Ascending aorta (tissue), 2 donors: Measurements from ENCODE around the gene FNBP1L. TPM values are rescaled to one million over a fixed set of nuclear protein-coding genes. Genes with fewer than 3 reads are reported as not detected.

Source experiments
- DNase-seq, 2 donors: peaks; one replicate each; pipeline ENCODE4 v3.0.0-alpha.2; 2019; ENCODE audit warnings: low spot score in 2 of 2
- H3K27ac ChIP-seq, 2 donors: fragments of 200-600 bp; sonication (generic); one replicate each; pipeline ENCODE4 v1.5.1; 2016 to 2017; ENCODE audit warnings: mild to moderate bottlenecking in 1 of 2
- H3K27me3 ChIP-seq: fragments of 200-600 bp; sonication (generic); one replicate; pipeline ENCODE4 v1.5.1; 2017
- H3K36me3 ChIP-seq, 2 donors: fragments of 200-600 bp; sonication (generic); one replicate each; pipeline ENCODE4 v1.5.1; 2016
- H3K4me1 ChIP-seq, 2 donors: fragments of 200-600 bp; sonication (generic); one replicate each; pipeline ENCODE4 v1.5.1; 2016 to 2017; ENCODE audit warnings: mild to moderate bottlenecking in 1 of 2
- H3K4me3 ChIP-seq, 2 donors: fragments of 200-600 bp; sonication (generic); one replicate each; pipeline ENCODE4 v1.5.1; 2016 to 2017; ENCODE audit warnings: mild to moderate bottlenecking in 1 of 2
- H3K9me3 ChIP-seq, 2 donors: fragments of 200-600 bp; sonication (generic); one replicate each; pipeline ENCODE4 v1.5.1; 2016
- intact Hi-C: fragments of 100-400 bp; cut with DNase I; formaldehyde crosslinking; loops from one replicate; pipeline ENCODE4 v1.15.1; 2023
- total RNA-seq: library from RNA; depleted of rRNA; stranded (reverse); fragments of >200 nt; gene quantifications from one replicate; pipeline ENCODE4 v1.1.0, GENCODE V29; 2016
- TF ChIP-seq, protein P1 (sequence below), 3 experiments: fragments of 200-600 bp in 2 of 3; fragments of 450-650 bp in 1 of 3; sonication (generic) in 2 of 3; IDR thresholded peaks; one replicate each; pipeline ENCODE4 v1.5.1; 2016 to 2019; ENCODE audit warnings: antibody characterized with exemption in 3 of 3, mild to moderate bottlenecking in 1 of 3, moderate library complexity in 1 of 3

FNBP1L gene
- total RNA-seq, 1 donor from 2014 or later: 12.6 TPM

DNA sequence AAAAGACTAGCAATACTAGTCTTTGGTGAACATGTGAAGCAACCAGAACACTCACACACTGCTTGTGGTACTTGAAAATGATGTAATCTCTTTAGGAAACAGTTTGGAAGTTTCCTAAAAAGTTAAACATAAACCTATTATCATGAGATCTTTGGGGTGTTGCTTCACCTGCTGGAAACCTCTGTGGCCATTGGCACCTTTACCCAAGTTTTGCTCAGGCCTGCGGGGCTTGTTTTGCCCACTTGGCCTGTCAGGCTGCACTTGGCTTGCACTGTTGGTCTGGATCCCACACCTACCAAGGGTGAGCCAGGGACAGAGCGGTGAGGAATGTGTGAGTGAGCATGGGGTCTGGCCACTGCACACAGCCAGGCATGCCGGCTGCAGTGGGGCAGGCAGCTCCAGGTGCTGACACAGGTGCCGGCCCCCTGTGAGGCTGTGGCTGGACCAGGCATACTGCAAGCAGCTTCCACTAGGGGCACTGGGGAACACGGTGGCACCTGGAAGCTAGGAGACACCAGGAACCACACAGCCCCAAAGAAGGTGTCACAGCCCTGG lies 14.4 kb upstream of the FNBP1L start:
- no peak overlapping the region for H3K27ac ChIP-seq
- TF ChIP-seq, protein P1, sequence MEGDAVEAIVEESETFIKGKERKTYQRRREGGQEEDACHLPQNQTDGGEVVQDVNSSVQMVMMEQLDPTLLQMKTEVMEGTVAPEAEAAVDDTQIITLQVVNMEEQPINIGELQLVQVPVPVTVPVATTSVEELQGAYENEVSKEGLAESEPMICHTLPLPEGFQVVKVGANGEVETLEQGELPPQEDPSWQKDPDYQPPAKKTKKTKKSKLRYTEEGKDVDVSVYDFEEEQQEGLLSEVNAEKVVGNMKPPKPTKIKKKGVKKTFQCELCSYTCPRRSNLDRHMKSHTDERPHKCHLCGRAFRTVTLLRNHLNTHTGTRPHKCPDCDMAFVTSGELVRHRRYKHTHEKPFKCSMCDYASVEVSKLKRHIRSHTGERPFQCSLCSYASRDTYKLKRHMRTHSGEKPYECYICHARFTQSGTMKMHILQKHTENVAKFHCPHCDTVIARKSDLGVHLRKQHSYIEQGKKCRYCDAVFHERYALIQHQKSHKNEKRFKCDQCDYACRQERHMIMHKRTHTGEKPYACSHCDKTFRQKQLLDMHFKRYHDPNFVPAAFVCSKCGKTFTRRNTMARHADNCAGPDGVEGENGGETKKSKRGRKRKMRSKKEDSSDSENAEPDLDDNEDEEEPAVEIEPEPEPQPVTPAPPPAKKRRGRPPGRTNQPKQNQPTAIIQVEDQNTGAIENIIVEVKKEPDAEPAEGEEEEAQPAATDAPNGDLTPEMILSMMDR (IDR thresholded peaks at IDR 0.05): no peak
- H3K27me3 ChIP-seq: no peaks in the 10 kb centered on the region
- no peaks in the 10 kb centered on the region for H3K9me3 ChIP-seq
- intact Hi-C loops: loop anchor here (10.0 kb wide), 1 partner anchor 129 kb away; no protein-coding TSS in a partner anchor
- no peak overlapping the region for H3K4me3 ChIP-seq
- no peaks in the 10 kb centered on the region for H3K4me1 ChIP-seq
- no peak for DNase-seq
- H3K36me3 ChIP-seq: no peaks in the 10 kb centered on the region

DNA sequence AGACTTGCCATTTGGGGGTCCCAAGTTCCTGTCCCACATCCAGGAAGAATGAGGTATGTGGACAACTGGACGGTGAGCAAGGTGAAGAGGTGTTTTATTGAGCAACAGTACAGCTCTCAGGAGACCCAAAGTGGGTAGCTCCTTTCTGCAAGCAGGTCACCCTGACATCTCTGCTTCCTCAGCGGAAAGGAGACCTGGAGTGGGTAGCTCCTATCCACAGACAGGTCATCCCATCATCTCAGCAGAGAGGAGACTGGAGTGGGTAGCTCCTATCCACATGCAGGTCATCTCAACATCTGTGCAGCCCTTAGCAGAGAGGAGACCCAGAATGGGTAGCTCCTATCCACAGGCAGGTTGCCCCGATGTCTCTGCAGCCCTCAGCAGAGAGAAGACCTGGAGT lies 13.8 kb upstream of the FNBP1L start:
- no peak overlapping the region for H3K27ac ChIP-seq
- no peaks in the 10 kb centered on the region for H3K27me3 ChIP-seq
- no peak for DNase-seq
- intact Hi-C loops: loop anchor here (10.0 kb wide), 1 partner anchor 129 kb away; no protein-coding TSS in a partner anchor
- H3K4me1 ChIP-seq: no peaks in the 10 kb centered on the region
- TF ChIP-seq, protein P1 (IDR thresholded peaks at IDR 0.05): no peak
- H3K4me3 ChIP-seq: no peak overlapping the region
- no peaks in the 10 kb centered on the region for H3K36me3 ChIP-seq
- H3K9me3 ChIP-seq: no peaks in the 10 kb centered on the region

DNA sequence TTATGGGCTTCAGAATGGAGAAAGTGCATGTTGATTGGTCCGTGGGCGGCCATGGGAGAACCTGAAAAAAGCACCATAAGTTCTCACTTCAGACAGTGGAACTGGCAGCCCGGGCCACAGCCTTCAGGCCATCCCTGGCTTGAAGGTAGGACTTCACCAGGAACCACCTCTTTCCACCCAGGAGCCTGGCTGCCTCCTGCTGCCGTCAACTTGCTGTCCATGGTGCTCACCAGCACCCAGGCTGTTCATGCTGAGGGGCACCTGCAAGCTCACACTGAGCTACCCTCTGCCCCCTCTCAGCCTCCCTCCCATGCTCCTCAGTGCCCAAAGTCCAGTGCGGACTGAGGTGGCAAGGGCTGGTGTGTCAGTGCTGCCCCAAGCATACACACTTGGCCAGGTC lies 12.9 kb upstream of the FNBP1L start:
- intact Hi-C loops: loop anchor here (5.0 to 10.0 kb wide), 2 partner anchors 130 to 192 kb away; no protein-coding TSS in a partner anchor
- TF ChIP-seq, protein P1 (IDR thresholded peaks at IDR 0.05): no peak

DNA sequence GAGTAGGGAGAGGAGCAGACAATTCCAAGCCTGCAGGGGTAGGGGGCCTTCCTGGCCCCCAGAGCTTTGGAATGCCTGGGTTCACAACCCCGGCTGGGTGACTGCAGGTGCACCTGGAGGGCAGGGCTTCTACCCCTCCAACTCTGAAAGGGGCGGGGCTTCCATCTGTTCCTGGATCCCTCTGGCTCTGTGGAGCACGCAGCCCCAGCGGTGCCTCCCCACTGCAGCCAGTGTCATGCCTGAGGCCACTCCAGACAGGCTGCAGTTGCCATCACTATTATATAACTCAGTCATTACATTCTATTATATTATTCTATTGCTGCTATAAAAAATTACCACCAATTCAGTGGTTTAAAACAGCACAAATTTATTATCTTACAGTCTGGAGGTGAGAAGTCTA lies 12.5 kb upstream of the FNBP1L start:
- intact Hi-C loops: loop anchor here (5.0 to 10.0 kb wide), 2 partner anchors 131 to 192 kb away; no protein-coding TSS in a partner anchor
- Histone ChIP-seq H3K27me3 (no peaks in the 10 kb centered on the region), H3K27ac (no peak overlapping the region), H3K9me3 (no peaks in the 10 kb centered on the region), H3K4me3 (no peak overlapping the region), H3K4me1 (no peaks in the 10 kb centered on the region), H3K36me3 (no peaks in the 10 kb centered on the region)
- DNase-seq: no peak
- TF ChIP-seq, protein P1 (IDR thresholded peaks at IDR 0.05): no peak

More for the DNA sequence above, 12.9 kb upstream of the FNBP1L start:
- Histone ChIP-seq H3K4me3 (no peak overlapping the region), H3K4me1 (no peaks in the 10 kb centered on the region), H3K9me3 (no peaks in the 10 kb centered on the region), H3K36me3 (no peaks in the 10 kb centered on the region), H3K27ac (no peak overlapping the region), H3K27me3 (no peaks in the 10 kb centered on the region)
- no peak for DNase-seq

DNA sequence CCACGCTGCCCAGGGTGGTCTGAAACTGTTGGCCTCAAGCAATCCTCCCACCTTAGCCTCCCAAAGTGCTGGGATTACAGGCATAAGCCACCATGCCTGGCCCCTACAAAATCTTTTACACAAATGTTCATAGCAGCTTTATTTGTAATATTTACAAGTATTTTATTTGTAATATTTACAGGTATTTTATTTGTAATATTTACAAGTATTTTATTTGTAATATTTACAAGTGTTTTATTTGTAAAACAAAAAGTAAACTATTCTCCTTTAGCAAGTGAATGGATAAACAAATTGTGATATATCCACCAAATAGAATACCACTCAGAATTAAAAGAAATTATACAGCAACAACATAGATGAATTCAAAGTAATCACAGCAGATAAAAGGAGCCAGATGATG lies 11.4 kb upstream of the FNBP1L start:
- Histone ChIP-seq H3K9me3 (no peaks in the 10 kb centered on the region), H3K36me3 (no peaks in the 10 kb centered on the region), H3K27me3 (no peaks in the 10 kb centered on the region), H3K4me3 (no peak overlapping the region), H3K27ac (no peak overlapping the region), H3K4me1 (no peaks in the 10 kb centered on the region)
- TF ChIP-seq, protein P1 (IDR thresholded peaks at IDR 0.05): no peak
- intact Hi-C loops: loop anchor here (5.0 to 10.0 kb wide), 2 partner anchors 132 to 191 kb away; no protein-coding TSS in a partner anchor
- DNase-seq: no peak
